Ishikawa (cell line): ENCODE measurements around the gene PRKAR1A.

Source experiments
- CEBPB ChIP-seq: IDR thresholded peaks from 2 replicates; pipeline ENCODE4 v1.6.1; 2012
- CREB1 ChIP-seq: IDR thresholded peaks from 2 replicates; pipeline ENCODE4 v1.6.1; 2012; ENCODE audit warnings: low read depth
- EGR1 ChIP-seq: IDR thresholded peaks from 2 replicates; pipeline ENCODE4 v1.6.1; 2012
- EP300 ChIP-seq: IDR thresholded peaks from 2 replicates; pipeline ENCODE4 v1.6.1; 2012; ENCODE audit warnings: borderline replicate concordance
- FOXM1 ChIP-seq: IDR thresholded peaks from 2 replicates; pipeline ENCODE4 v1.6.1; 2012; ENCODE audit warnings: low read depth, borderline replicate concordance
- MAX ChIP-seq: IDR thresholded peaks from 2 replicates; pipeline ENCODE4 v1.6.1; 2012
- NFIC ChIP-seq: IDR thresholded peaks from 2 replicates; pipeline ENCODE4 v1.6.1; 2012
- RAD21 ChIP-seq: IDR thresholded peaks from 2 replicates; pipeline ENCODE4 v1.6.1; 2012; ENCODE audit warnings: low read depth
- REST ChIP-seq: IDR thresholded peaks from 2 replicates; pipeline ENCODE4 v1.6.1; 2012; ENCODE audit warnings: low read depth, mild to moderate bottlenecking
- TAF1 ChIP-seq: IDR thresholded peaks from 2 replicates; pipeline ENCODE4 v1.6.1; 2012; ENCODE audit warnings: low read depth, mild to moderate bottlenecking
- TCF12 ChIP-seq: IDR thresholded peaks from 2 replicates; pipeline ENCODE4 v1.6.1; 2012; ENCODE audit warnings: low read depth
- TEAD4 ChIP-seq: IDR thresholded peaks from 2 replicates; pipeline ENCODE4 v1.6.1; 2012
- USF1 ChIP-seq: IDR thresholded peaks from 2 replicates; pipeline ENCODE4 v1.6.1; 2012
- YY1 ChIP-seq: IDR thresholded peaks from 2 replicates; pipeline ENCODE4 v1.6.1; 2012; ENCODE audit warnings: low read depth
- ZBTB7A ChIP-seq: IDR thresholded peaks from 2 replicates; pipeline ENCODE4 v1.6.1; 2012; ENCODE audit warnings: low read depth

Gene PRKAR1A

GRCh38 chr17:68511254-68511670 is 968 bp upstream of the PRKAR1A start:
- TF ChIP-seq REST, result no peak
- no peak for TF ChIP-seq ZBTB7A
- TF ChIP-seq YY1, result 0 out of 2 replicates have a peak, but pooled peaks have one; percentile 6
- TF ChIP-seq EP300, result no peak
- TF ChIP-seq MAX, result no peak

GRCh38 chr17:68511671-68512246 is 471 bp upstream of the PRKAR1A start:
- no peak for TF ChIP-seq YY1
- TF ChIP-seq USF1, result peak; percentile 89
- peak; percentile 94 for TF ChIP-seq MAX
- peak; percentile 64; the same call in 1 of the 2 replicates for TF ChIP-seq ZBTB7A
- TF ChIP-seq TCF12, result no peak; the same call in 1 of the 2 replicates
- peak; percentile 30; the same call in 1 of the 2 replicates for TF ChIP-seq TAF1
- peak; percentile 51; the same call in 1 of the 2 replicates for TF ChIP-seq EGR1
- 0 out of 2 replicates have a peak, but pooled peaks have one; percentile 5 for TF ChIP-seq TEAD4
- no peak for TF ChIP-seq EP300

- TF ChIP-seq EP300 (no peak), NFIC (no peak), TCF12 (no peak), RAD21 (no peak), TEAD4 (no peak), EGR1 (no peak), FOXM1 (no peak), USF1 (no peak), MAX (no peak), CEBPB (no peak), YY1 (no peak), TAF1 (no peak), CREB1 (no peak), ZBTB7A (no peak; the same call in 1 of the 2 replicates), REST (no peak)
These were observed 787 bp downstream of the PRKAR1A start for GRCh38 chr17:68512960-68513474.

- TF ChIP-seq NFIC (no peak), YY1 (no peak), USF1 (no peak), TCF12 (no peak), CREB1 (no peak), REST (no peak), TAF1 (no peak), EP300 (no peak)
These were observed 1.7 kb downstream of the PRKAR1A start for GRCh38 chr17:68513932-68514331.
